Stimulated activated CD4-positive, alpha-beta T cell treated with anti-CD3 and anti-CD28 coated beads, Interleukin-1b, Interleukin-23, amount 100 ng/mL, for 4 hours (primary cell): Measurements from ENCODE around the gene TMEM185B.
A peak's percentile ranks its signal among the peaks of the same experiment; 100 is the strongest.
"Not testable (repeated sequence)": the region's sequence is repeated elsewhere in the genome, so short reads cannot be mapped to it uniquely, and the experiment has no call there.

Experiments used
- DNase-seq, 2 donors: peaks; one replicate each; pipeline ENCODE4 v3.0.0-alpha.2; 2020; ENCODE audit warnings: low read depth in 2 of 2

The TMEM185B gene

DNA sequence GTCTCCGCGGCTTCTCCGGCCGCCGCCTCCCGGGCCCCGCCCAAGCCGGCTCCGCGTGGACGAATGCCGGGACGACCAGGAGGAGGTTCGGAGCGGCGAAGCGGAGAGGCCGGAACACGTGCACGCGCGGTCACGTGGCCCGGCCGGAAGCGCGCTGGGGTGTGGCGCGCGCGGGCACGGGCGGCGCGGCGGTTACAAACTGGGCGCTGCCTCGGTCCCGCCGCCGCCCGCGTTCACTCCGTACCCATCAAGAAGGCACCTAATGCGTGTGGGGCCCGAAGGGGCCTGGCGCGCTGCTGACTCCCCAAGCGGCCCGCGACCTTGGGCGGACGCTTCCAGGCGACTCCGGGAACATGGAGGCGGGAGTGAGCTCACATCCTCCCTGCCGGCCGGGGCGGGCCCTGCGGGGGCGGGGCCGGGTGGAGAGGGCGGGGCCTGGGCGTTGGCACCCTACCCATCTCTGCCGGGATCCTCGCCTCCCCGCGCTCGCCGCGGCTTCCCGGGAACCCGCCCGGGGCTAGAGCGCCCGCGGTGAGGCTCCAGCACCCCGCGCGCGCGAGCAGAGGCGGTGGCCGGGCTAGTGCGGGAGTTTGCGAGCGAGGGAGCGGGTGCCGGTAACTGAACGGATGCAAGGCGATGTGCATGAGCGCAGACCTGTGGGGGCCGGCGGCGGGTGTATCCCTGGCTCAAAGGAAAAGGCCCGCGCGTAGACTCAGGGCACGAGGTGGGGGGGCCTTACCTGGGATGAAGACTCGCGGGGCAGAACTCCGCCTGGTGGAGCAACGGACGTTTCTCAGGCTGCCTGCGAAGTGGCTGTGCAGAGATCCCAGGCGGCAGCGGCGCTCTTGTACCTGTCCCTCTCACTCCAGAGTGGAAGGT, at the start of gene TMEM185B:
Gene TMEM185B, minus strand, starts transcription at position 367 of the 879 bp plus-strand sequence. CDS start 424 bp downstream, outside the sequence.
- DNase-seq: peak; percentile 89 to 92

DNA sequence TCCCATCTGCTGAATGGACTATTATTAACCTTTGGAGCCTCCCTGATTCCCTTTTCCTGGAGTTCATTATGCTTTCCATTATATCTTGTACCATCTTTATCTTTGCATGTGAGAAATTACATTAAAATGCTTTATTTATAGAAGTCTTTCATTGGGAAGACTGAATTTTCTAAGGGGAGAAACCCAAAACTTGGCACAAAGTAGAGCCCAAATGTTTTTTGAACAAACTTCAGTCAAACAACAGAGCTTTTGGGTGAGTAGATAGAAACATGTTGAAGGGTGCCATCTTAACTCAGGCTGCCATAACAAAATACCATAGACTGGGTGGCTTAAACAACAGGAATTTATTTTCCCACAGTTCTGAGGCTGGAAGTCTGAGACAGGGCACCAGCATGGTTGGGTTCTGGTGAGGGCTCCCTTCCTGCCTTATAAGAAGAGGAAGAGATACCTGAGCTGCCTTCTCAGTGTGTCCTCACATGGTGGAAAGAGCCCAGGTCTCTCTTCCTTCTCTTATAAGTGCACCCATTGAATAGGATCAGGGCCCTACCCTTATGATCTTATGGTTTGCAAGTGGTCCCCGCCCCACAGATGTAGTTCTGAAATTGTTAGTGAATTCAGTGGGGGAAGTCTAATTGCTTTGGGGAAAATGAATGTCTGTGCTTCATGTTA, 48.6 kb upstream of the TMEM185B start:
- no peak for DNase-seq

DNA sequence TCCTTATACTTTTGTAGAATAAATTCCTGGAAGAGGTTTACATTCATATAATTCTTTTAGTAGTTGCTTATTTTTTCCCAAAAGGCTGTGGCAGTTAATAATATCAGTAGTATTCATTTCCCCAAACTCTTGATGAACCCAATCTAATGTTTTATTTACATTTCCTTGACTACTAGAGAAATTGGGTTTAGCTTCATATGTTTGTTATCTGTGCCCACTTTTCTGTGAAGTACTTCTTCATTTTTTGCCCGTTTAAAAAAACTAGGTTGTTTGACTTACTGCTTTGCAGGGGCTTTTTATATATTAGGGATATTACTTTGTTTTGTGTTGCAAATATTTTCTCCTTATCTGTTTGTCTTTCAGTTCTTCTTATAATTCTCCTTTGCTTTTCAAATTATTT, 46.6 kb upstream of the TMEM185B start:
- no peak for DNase-seq

DNA sequence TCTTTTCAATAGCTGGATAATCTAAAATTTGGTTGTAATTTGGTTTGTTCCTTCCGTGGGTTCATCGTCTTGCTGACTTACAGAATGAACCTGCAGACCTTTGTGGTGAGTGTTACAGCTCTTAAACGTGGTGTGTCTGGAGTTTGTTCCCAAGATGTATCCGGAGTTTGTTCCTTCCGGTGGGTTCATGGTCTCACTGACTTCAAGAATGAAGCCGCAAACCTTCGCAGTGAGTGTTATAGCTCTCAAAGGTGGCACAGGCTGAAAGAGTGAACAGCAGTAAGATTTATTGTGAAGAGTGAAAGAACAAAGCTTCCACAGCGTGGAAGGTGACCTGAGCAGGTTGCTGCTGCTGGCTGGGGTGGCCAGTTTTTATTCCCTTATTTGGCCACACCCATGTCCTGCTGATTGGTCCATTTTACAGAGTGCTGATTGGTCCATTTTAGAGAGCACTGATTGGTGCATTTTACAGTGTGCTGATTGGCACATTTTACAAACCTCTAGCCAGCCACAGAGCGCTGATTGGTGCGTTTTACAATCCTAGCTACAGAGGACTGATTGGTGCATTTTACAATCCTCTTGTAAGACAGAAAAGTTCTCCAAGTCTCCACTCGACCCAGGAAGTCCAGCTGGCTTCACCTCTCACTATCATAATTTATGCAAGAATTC, 46.0 kb upstream of the TMEM185B start:
- no peak for DNase-seq

DNA sequence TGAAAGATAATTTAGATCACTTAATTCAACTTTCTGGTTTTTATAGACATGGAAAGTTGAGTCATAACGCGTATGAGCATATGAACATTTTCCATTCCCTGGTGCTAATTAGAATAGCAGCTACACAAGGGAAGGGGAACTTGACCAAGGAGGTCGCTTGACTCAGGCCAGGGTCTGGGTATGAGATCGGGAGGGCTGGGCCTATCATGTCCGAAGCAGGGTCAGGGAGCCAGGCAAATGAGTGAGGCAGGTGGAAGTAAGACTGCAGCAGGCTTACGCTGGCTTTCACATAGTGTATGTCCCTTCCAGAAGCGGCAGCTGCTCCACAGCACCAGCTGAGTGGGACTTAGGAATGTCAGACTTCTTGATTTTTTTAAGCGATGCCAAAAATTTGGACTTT, 44.1 kb upstream of the TMEM185B start:
- no peak for DNase-seq

DNA sequence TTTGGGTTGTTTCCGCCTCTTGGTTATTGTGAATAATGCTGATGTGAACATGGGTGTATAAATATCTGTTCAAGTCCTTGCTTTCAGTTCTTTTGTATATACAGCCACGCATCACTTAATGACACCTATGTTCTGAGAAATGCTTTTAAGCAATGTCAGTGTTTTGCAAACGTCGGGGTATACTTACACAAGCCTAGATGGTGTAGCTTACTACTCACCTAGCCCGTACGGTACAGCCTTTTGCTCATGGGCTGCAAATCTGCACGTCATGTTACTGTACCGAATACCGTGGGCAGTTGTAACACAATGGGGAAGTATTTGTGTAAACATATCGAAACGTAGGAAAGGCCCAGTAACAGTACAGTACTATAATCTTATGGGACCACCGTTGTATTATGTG, 41.8 kb upstream of the TMEM185B start:
- DNase-seq: no peak

DNA sequence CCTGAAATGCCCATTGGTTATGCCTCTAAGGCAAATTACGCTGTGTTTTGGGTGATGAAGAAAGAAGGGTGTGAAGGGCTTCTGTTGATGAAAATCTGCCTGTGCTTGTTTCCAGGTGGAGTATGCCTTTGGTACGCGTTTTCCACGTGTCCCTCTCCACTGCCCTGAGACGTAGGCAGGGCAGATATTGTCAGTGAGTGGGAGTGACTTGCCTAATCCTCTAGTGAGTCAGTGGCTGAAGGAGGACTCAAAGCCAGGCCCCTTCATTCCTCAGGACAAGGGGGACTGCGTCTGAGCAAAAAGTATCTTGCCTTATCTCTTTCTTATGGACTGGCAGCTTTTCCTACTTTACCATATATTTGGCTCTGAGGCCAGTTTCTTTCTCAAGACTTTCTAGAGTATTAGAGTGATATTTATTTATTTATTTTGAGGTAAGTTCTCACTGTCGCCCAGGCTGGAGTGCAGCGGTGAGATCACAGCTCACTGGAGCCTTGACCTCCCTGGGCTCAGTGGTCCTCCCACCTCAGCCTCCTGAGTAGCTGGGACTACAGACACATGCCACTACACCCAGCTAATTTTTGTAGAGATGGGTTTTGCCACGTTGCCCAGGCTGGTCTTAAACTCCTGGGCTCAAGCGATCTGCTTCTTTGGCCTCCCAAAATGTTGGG, 39.7 kb upstream of the TMEM185B start:
- DNase-seq: no peak

DNA sequence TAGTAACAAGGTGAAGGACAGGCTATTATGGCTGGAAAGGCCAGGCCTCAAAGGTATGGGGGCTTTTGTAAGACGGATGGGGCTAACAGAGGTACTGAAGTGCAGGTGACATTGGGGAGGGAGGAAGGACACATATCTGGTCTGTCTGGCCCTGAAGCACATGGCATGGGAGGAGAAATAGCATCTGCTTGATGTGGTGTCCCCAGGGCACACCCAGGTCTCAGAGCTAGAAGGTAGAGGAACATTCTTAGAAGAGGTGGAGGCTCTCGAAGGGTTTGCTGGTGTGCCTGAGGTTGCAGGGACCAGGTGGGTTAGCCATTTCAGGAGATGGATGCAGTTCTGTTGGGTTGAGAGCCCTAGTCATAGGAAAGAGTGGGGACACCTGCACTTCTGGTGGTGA, 39.0 kb upstream of the TMEM185B start:
- no peak for DNase-seq

DNA sequence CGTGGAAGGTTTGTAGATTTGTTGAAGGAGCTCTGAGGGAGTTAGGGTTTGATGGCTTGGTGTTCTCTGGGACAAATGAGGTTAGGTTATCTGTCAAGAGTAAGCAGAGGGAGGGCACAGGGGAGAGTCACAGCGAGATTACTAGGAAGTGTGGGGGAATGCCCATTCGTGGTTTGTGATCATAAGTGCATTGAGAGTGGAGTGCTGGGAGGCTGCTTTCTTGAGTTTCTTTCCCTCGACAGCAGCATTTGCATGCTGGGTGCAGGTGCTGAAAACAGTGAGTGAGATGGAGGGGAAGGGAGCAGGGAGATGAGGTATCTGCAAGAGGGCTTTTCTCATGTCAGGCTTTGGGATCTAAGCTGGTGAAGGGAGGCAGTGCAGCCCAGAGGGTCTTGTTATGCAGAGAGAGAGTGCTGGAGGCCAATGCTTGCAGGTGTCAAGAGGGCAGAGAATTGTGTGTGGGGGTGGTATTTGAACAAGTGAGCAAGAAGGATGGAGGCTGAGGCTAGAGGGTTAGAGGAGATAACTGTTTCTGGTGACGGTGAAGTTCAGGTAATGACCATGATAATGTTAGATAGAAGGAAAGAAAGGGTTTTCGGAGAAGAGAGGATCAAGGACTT, 38.3 kb upstream of the TMEM185B start:
- peak; percentile 9 to 15 for DNase-seq

DNA sequence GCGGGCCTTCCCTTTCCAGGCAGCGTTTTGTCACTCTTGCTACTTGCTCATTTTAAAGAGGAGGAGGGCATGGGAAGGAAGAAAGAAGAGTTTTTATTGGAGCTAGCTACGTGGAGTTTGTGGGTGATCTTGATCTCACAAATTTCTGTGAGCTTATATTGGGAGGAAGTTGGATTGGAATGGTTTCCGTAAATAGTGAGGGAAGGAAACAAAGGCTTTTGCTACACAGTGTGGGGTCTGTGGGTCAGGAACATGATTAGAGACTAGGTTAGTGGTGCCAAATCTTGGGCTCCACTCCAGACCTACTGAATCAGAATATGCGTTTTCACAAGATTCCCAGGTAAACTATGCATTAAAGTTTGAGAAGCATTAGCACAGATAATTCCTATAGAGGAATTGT, 37.5 kb upstream of the TMEM185B start:
- DNase-seq: no peak

DNA sequence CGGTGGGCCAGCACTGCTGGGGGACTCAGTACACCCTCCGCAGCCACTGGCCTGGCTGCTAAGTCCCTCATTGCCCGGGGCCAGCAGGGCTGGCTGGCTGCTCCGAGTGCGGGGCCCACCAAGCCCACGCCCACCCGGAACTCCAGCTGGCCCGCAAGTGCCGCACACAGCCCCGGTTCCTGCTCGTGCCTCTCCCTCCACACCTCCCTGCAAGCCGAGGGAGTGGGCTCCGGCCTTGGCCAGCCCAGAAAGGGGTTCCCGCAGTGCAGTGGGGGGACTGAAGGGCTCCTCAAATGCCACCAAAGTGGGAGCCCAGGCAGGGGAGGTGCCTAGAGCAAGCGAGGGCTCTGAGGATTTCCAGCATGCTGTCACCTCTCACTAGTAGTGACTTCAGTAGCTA, 36.7 kb upstream of the TMEM185B start:
- not testable (repeated sequence) for DNase-seq

DNA sequence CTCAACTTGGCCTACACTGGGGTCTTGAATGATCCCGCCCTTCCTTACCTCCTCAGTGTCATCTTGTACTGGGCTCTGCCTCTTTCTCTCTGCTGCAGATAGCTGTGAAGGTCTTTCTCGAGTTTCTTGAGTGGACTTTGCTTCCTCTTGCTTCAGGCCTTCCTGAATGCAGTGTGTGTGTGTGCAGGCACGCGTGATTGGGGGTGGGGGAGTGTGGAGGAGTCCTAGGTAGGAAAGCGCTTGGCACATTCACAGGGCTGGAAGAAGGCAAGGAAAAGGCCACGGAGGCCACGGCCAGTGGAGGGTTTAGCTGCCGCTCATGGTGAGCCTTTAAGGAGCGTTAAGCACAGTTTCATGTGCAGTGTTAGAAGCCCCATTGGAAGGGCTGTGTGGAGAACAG, 35.0 kb upstream of the TMEM185B start:
- DNase-seq: no peak

DNA sequence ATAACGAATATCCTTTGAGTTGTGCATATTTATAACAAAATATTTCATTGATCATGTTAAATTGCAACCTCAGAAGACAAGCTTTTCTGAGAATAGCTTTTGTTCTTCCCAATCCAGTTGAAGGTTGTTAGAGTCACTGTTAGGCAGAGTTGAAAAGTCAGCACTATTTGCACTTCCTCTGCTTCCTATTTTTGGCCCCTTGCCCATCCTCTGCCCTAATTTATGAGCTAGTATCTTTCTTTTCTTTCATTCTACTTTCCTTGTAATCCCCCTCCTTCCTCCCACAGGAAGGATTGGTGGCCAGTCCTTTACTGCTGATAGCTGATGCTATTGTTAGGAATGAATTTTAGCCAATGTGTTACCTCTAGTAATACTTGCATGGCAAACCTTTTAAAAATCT, 34.3 kb upstream of the TMEM185B start:
- DNase-seq: no peak

DNA sequence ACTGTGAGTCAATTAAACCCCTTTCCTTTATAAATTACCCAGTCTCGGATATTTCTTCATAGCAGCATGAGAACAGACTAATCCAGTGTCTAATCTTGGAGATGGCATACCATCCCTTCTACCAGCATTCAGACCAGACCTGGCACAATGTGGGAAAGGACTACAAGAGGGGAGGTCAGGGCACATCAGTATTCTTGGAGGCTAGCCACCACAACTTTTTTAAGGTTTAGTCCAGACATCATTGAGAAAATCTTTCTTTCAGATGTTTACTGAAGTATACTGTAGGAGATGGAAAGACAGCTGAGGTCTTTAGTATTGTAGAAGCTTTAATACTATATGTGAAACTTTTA, 33.4 kb upstream of the TMEM185B start:
- DNase-seq: no peak

DNA sequence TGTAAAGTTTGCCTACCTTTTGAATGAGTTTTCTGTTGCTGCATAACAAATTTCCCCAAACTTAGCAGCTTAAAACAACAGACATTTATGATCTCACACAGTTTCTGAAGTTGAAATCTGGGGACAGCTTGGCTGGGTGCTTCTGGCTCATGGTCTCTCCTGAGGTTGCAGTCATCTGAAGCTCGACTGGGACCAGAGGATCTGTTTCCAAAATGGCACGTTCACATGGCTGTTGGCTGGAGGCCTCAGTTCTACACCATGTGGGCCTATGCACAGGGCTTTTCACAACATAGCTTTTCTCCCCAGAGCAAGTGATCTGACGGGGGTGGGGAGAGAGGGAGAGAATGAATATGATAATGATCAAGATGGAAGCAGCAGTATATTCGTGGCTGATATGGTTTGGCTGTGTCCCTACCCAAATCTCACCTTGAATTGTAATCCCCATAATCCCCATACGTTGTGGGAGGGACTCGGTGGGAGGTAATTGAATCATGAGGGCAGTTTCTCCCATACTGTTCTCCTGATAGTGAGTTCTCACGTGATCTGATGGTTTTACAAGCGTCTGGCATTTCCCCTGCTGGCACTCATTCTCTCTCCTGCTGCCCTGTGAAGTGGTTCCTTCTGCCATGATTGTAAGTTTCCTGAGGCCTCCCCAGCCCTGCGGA, 32.9 kb upstream of the TMEM185B start:
- no peak for DNase-seq

DNA sequence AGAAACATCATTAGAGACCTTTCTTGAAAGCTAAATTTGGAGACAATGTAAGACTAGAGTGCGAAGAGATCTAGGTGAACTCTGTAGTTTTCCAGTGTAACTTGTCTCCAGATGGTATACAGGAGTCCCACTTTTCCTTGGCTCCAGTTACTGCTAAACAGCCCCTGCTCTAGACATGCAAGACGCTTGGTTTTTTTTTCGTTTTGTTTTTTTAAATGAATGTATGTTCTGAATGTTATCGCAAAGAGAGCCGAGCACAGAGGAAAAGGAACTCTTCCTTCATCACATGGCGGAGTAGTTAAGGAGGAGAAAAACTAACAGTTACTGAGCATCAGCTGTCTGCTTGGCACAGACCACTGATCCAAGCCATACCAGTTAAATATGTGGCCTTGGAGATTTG, 31.9 kb upstream of the TMEM185B start:
- no peak for DNase-seq

DNA sequence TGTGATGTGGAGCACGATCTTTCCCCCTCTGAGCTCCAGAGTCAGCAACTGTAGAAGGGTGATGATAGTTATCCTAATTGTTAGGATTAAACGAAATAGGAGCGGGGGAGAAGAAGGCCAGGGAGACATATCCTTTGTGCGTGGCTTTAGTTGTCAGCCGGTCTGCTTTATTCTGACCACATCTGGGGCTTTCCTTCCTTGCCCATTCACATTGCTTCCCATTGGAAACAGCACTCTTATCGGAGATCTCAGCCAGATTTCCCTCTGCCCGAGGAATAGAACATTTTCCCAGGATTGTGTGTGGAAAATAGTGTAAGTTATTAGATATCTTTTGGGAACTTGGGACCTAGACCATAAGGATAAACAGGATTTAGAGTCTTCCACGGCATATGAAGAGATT, 31.0 kb upstream of the TMEM185B start:
- DNase-seq: no peak

DNA sequence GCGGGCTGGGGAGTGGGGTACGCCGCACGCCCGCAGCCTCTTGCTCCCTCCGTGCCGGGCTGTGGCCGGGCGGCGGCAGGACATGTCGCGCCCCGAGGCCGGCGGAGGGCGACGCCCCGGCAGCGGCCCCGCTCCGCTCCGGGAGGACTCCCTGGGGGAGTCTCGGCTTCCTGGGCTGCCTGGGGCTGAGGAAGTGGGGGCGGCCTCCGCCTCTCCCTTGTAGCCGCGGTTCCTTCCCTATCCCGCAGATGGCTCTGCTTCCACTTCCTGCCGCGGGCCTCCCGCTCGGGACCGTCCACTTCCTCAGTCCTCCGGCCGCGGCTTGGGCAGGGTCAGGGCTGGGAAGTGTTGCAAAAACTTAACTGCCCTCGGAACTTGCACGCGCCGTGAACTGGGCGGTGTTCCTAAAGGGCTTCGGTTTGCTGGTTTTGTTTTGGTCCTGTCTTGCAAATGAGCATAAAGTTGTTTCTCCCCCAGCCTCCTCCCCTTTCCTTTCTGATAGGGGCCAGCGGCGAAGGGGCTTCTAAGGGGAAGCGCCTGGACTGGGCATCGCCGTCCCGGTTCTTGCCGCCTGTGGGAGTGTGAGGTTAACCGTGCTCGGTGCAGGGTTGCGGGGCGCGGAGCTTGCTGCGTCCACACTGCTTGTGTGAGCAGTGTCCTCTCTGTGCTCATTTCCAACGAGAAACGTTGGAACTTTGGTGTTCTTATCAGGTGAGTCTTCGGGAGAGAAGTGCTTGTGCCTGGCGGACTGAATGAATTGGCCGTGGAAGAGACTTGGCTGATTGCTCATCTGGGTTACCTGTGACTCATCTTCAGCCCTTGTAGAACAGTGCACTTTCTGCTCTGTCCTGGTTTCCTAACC, 30.1 kb upstream of the TMEM185B start:
- DNase-seq: peak in 1 of 2 donors; percentile 20

DNA sequence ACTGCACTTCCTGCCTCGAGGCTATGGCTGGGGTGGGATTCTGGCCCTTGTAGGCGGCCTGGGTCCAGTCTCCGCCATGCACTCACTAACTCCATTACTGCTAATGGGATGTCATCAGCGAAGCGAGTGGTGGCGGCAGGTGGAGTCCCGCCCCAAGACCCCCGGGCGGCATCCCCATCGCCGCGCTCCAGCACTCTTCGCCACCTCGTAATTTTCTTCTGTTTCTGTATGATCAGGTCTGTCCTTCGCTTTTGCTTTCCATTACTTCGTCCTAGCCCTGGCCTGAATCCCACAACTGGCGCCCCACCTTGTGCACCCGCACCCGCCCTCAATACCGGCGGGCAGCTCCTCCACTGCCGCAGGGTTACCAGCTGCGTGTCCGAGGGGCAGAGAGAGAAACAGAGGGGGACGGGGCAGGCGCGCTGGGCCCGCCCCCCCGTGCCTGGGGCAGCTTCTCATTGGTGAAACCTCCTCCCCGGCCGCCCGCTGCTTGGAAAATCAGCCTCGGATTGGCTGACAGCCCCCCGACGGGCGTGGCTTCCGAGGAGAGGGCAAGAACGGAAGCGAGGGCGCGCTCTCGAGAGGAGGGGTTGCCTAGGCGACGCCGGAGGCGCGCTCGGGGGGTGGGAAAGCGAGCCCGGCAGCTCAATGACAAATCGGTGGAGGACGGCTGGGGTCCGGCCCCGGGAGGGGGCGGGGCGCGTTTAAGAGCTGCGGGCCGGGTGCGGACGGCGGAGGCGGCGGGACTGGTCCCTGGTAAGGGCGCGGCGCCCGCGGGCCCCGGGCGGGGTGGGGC, 29.2 kb upstream of the TMEM185B start, which contains the start of gene RALB:
Gene RALB, plus strand, starts transcription at position 628 of the 796 bp plus-strand sequence. CDS start 25,813 bp downstream, outside the sequence.
- DNase-seq: peak; percentile 97 to 98
